ENCODE data around the gene CST11.
"Not testable (repeated sequence)": the region's sequence is repeated elsewhere in the genome, so short reads cannot be mapped to it uniquely, and the experiment has no call there.

The CST11 gene

DNA sequence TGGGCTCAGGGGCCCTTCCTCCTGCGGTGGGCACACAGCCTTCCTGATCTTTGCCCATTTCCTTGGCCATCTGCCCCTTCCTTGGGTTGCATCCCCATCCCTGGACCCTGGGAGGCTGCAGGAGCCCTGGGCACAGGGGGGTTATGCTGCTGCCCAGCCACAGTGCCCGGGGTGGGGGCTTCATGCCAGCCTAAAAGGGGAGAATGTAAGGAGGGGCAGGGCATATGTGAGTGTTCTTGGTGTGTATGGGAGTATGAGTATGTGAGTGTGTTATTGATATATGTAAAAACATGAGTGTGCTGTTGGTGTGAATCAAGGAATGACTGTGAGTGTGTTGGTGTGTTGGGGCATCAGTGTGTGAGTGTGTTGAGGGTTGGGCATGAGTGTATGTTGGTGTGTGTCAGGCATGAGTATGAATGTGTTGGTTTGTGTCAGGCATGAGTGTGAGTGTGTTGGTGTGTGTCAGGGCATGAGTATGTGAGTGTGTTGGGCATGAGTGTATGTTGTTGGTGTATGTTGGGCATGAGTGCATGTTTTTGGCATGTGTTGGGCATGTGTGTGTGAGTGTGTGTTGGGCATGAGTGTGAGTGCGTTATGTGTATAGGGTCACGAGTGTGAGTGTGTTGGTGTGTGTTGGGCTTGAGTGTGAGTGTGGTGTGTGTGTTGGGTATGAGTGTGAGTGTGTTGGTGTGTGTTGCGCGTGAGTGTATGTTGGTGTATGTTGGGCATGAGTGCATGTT, 23.5 kb upstream of the CST11 start:
- no peak overlapping the region for H3K4me3 ChIP-seq (ENCODE audit: low read depth, low read length)
- no peak for DNase-seq (ENCODE audit: low read depth)
- TF ChIP-seq, protein P1, sequence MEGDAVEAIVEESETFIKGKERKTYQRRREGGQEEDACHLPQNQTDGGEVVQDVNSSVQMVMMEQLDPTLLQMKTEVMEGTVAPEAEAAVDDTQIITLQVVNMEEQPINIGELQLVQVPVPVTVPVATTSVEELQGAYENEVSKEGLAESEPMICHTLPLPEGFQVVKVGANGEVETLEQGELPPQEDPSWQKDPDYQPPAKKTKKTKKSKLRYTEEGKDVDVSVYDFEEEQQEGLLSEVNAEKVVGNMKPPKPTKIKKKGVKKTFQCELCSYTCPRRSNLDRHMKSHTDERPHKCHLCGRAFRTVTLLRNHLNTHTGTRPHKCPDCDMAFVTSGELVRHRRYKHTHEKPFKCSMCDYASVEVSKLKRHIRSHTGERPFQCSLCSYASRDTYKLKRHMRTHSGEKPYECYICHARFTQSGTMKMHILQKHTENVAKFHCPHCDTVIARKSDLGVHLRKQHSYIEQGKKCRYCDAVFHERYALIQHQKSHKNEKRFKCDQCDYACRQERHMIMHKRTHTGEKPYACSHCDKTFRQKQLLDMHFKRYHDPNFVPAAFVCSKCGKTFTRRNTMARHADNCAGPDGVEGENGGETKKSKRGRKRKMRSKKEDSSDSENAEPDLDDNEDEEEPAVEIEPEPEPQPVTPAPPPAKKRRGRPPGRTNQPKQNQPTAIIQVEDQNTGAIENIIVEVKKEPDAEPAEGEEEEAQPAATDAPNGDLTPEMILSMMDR (IDR thresholded peaks at IDR 0.05; ENCODE audit: low read depth, low read length, missing control alignments) = no peak
- in situ Hi-C loops (cut with HindIII; ENCODE audit: low sequenced_read_pairs) = no loop called here

DNA sequence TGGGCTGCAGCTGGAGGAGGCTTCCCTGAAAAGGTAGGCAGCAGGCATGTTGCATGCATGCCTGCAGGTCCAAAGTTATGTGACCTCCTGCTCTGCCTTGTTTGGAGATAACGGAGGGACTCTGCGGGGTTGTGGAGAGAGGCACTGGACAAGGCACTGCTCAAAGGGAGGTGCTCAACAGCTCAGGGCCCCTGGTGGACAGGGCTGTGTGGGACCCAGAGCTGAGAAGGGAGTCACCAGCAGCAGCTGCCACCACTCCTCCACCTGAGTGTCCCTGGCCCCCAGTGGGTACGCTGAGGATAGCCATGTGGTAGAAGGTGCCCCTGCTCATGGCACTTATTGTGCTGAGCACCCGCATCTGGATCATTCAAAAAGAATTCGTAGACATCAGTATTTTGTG, 22.7 kb upstream of the CST11 start:
- TF ChIP-seq, protein P1 (IDR thresholded peaks at IDR 0.05; ENCODE audit: low read depth, low read length, missing control alignments) = no peak
- no peak overlapping the region for H3K4me3 ChIP-seq (ENCODE audit: low read depth, low read length)
- no peak for DNase-seq (ENCODE audit: low read depth)
- in situ Hi-C loops (cut with HindIII; ENCODE audit: low sequenced_read_pairs) = no loop called here

DNA sequence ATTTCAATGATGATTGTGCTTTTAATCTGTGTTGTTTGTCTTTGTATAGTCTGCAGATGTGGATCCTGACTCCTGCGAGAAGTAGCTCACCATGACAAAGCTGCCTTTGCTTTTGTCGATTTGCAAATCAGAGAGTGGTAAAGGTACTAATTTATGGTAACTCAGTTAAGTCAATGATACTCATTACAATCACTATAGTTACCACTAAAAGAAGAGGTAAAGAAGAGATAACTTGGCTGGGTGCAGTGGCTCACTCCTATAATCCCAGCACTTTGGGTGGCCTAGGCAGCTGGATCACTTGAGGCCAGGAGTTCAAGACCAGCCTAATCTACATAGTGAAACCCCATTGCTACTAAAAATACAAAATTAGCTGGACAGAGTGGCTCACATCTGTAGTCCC, 20.6 kb upstream of the CST11 start:
- DNase-seq (ENCODE audit: low read depth); H3K4me3 ChIP-seq (ENCODE audit: low read depth, low read length); in situ Hi-C loops (cut with HindIII; ENCODE audit: low sequenced_read_pairs): not testable (repeated sequence)

DNA sequence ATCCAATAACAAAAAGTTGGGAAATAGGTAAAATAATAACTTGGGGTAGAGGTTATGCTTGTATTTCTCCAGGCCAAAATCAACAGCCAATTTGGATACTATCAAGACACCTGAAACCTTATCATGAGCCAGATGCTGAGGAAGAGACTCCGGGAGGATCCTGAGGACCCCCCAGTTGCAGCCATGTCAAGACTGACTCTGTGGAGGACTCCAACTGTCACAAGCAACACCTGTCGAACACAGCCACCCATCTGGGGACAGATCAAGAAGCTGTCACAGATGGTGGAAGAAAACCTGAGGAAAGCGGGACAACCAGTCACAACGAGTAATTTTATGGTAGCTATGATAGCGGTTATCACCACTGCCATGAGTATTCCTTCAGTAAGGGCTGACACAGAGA, 19.6 kb upstream of the CST11 start:
- in situ Hi-C loops (cut with HindIII; ENCODE audit: low sequenced_read_pairs); H3K4me3 ChIP-seq (ENCODE audit: low read depth, low read length); DNase-seq (ENCODE audit: low read depth): not testable (repeated sequence)

DNA sequence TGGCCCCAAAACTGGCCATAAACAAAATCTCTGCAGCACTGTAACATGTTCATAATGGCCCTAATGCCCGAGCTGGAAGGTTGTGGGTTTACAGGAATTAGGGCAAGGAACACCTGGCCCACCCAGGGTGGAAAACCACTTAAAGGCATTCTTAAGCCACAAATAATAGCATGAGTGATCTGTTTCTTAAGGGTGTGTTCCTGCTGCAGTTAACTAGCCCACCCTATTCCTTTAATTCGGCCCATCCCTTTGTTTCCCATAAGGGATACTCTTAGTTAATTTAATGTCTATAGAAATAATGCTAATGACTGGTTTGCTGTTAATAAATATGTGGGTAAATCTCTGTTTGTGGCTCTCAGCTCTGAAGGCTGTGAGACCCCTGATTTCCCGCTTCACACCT, 14.3 kb upstream of the CST11 start:
- H3K4me3 ChIP-seq (ENCODE audit: low read depth, low read length); DNase-seq (ENCODE audit: low read depth); in situ Hi-C loops (cut with HindIII; ENCODE audit: low sequenced_read_pairs): not testable (repeated sequence)

DNA sequence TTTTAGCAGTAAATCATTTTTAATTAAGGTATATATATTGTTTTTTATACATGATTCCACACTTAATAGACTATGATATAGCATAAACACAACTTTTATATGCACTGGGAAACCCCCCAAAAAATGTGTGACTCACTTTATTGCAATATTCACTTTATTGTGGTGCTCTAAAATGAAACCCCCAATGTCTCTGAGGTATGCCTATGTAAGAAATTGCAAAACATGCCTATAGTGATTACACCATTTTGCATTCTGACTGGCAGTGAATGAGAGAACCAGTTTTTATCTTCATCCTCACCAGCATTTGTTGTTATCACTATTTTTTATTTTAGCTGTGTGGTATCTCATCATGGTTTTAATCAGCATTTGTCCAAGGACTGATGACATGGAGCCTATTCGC, 8.5 kb upstream of the CST11 start:
- no peak overlapping the region for H3K4me3 ChIP-seq (ENCODE audit: low read depth, low read length)
- in situ Hi-C loops (cut with HindIII; ENCODE audit: low sequenced_read_pairs) = no loop called here
- TF ChIP-seq, protein P1 (IDR thresholded peaks at IDR 0.05; ENCODE audit: low read depth, low read length, missing control alignments) = no peak
- no peak for DNase-seq (ENCODE audit: low read depth)

DNA sequence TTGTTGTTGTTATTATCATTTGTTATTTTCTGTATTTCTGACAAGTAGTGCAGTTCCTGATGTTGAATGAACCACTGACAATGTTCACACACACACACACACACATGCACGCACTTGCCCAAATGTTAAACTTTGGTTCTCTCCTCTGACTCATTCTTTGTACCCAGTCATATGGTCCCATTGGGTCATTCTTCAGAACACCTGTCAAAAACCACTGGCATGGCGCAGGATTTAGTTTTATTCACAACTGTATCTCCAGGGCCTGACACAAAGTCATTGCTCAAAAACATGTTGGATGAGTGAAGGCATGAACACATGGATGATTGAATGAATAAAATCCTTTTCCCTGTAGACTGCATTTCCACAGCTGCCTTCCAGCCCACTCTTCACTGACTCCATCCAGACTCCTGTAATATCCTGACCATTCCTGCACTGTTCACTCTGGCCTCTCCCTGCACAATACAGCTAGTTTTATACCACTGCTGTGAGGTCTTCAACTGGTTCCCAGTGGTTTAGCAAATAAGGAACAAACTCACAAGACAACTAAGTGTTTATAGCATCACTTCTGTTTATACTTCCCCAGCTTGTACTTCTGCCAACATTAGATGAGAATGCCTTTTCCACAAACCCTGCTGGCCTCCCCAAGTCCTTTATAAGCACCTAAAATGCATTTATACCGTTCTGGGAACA, 6.9 kb upstream of the CST11 start:
- TF ChIP-seq, protein P1 (IDR thresholded peaks at IDR 0.05; ENCODE audit: low read depth, low read length, missing control alignments) = no peak
- no peak for DNase-seq (ENCODE audit: low read depth)
- in situ Hi-C loops (cut with HindIII; ENCODE audit: low sequenced_read_pairs) = no loop called here
- H3K4me3 ChIP-seq (ENCODE audit: low read depth, low read length) = no peak overlapping the region

DNA sequence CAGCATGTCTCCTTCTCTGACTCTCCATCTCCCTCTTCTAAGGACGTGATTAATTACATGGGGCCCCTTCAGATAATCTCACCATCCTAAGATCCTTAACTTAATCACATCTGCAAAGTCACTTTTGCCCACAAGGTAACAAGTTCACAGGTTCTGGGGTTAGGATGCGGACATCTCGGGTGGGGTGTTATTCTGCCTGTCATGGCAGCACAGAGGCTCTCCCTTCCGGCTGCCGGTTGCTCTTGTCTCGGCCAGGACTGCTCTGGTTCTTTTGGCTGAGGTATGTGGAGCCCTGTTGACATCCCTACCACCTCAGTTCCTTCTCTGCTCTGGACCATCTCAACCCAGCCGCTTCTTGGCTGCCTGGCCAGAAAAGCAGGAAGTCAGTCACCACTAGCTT, 4.2 kb upstream of the CST11 start:
- no peak overlapping the region for H3K4me3 ChIP-seq (ENCODE audit: low read depth, low read length)
- in situ Hi-C loops (cut with HindIII; ENCODE audit: low sequenced_read_pairs) = no loop called here
- no peak for DNase-seq (ENCODE audit: low read depth)
- TF ChIP-seq, protein P1 (IDR thresholded peaks at IDR 0.05; ENCODE audit: low read depth, low read length, missing control alignments) = no peak

Measured in astrocyte of the cerebellum (primary cell).